Sigmoid colon (tissue), 4 donors: Measurements from ENCODE around the gene ABI2.

Experiments
- CTCF ChIP-seq, 4 experiments: fragments of 450-650 bp in 3 of 4; fragments of 200-600 bp in 1 of 4; IDR thresholded peaks; one replicate each; pipeline ENCODE4 v1.5.1; 2016 to 2019; ENCODE audit warnings: antibody characterized with exemption in 4 of 4, mild to moderate bottlenecking in 3 of 4, moderate library complexity in 2 of 4
- EP300 ChIP-seq, 4 donors: sonication (generic); formaldehyde crosslinking; IDR thresholded peaks; one replicate each; pipeline ENCODE4 v1.6.1; 2017; ENCODE audit warnings: antibody characterized with exemption in 4 of 4
- POLR2A ChIP-seq, 2 donors: fragments of 450-650 bp; IDR thresholded peaks; one replicate each; pipeline ENCODE4 v1.6.1; 2016; ENCODE audit warnings: antibody characterized with exemption in 2 of 2, mild to moderate bottlenecking in 2 of 2, moderate library complexity in 2 of 2
- POLR2AphosphoS5 ChIP-seq, 4 donors: sonication (generic); formaldehyde crosslinking; IDR thresholded peaks; one replicate each; pipeline ENCODE4 v1.6.1; 2017; ENCODE audit warnings: antibody characterized with exemption in 4 of 4

- peak; percentile 43 to 66 (median 56) for TF ChIP-seq CTCF (IDR thresholded peaks at IDR 0.05)
- no peak for TF ChIP-seq POLR2AphosphoS5 (IDR thresholded peaks at IDR 0.05)
- no peak for TF ChIP-seq POLR2A (IDR thresholded peaks at IDR 0.05)
- TF ChIP-seq EP300 (IDR thresholded peaks at IDR 0.05), result no peak
These were observed 125.8 kb downstream of the ABI2 start for GRCh38 chr2:203453858-203454451.
